HG02852 (cell line): ENCODE results near the gene ATP2B2.

Experiments
- ATAC-seq: cut with Tn5 transposase; IDR thresholded peaks from one replicate; pipeline ENCODE4 v1.9.1; 2021; ENCODE audit warnings: mild to moderate bottlenecking, moderate library complexity; ENCODE audit not compliant: unreplicated experiment

The ATP2B2 gene

GRCh38 chr3:10496121-10496863 lies 9.1 kb downstream of the ATP2B2 start:
- no peak for ATAC-seq

GRCh38 chr3:10495614-10496013 lies 9.8 kb downstream of the ATP2B2 start:
- no peak for ATAC-seq

- ATAC-seq: no peak
Measured at GRCh38 chr3:10495003-10495402, 10.4 kb downstream of the ATP2B2 start.

- no peak for ATAC-seq
Measured at GRCh38 chr3:10494180-10494579, 11.2 kb downstream of the ATP2B2 start.

GRCh38 chr3:10493202-10493589 lies 12.2 kb downstream of the ATP2B2 start:
- ATAC-seq: no peak

- no peak for ATAC-seq
Measured at GRCh38 chr3:10492364-10493201, 12.8 kb downstream of the ATP2B2 start.

- ATAC-seq: no peak
Measured at GRCh38 chr3:10489746-10490483, 15.5 kb downstream of the ATP2B2 start.

- no peak for ATAC-seq
Measured at GRCh38 chr3:10487988-10488633, 17.3 kb downstream of the ATP2B2 start.

- no peak for ATAC-seq
Measured at GRCh38 chr3:10485806-10486205, 19.6 kb downstream of the ATP2B2 start.

GRCh38 chr3:10485380-10485779 lies 20.0 kb downstream of the ATP2B2 start:
- no peak for ATAC-seq

- no peak for ATAC-seq
Measured at GRCh38 chr3:10484709-10485108, 20.7 kb downstream of the ATP2B2 start.

GRCh38 chr3:10483686-10484345 lies 21.6 kb downstream of the ATP2B2 start:
- ATAC-seq: no peak

GRCh38 chr3:10483364-10483675 lies 22.1 kb downstream of the ATP2B2 start:
- no peak for ATAC-seq

- no peak for ATAC-seq
Measured at GRCh38 chr3:10482631-10483363, 22.6 kb downstream of the ATP2B2 start.

- ATAC-seq: no peak
Measured at GRCh38 chr3:10480871-10481378, 24.5 kb downstream of the ATP2B2 start.

- ATAC-seq: no peak
Measured at GRCh38 chr3:10479311-10479710, 26.1 kb downstream of the ATP2B2 start.

GRCh38 chr3:10475983-10476382 lies 29.4 kb downstream of the ATP2B2 start:
- ATAC-seq: no peak

- no peak for ATAC-seq
Measured at GRCh38 chr3:10474847-10475246, 30.5 kb downstream of the ATP2B2 start.

- no peak for ATAC-seq
Measured at GRCh38 chr3:10474275-10474646, 31.1 kb downstream of the ATP2B2 start.
